PC-9 (cell line): ENCODE results near the gene NFE2L2.

Experiments used
- EZH2 ChIP-seq: fragments of 200-600 bp; sonication (generic); IDR thresholded peaks from 2 replicates; pipeline ENCODE4 v1.8.0; 2017; ENCODE audit warnings: antibody characterized with exemption, low read depth
- TF ChIP-seq, protein P1 (sequence below): fragments of 200-600 bp; sonication (generic); conservative IDR thresholded peaks from 2 replicates; pipeline ENCODE4 v1.6.1; 2017; ENCODE audit warnings: mixed run types, antibody characterized with exemption, mild to moderate bottlenecking, moderate library complexity

DNA sequence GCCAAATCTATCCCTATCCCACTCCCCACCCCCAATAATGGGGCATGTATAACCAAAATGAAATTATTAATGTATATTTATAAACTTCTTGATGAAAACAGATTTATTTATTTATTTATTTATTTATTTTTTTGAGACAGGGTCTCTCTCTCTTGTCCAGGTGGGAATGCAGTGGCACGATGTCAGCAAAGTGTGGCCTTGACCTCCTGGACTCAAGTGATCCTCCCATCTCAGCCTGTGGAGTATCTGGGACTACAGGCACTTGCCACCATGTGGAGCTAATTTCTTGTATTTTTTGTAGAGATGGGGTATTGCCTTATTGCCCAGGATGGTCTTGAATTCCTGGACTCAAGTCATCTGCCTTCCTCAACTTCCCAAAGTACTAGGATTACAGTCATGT lies 79.9 kb downstream of the NFE2L2 start:
- TF ChIP-seq, protein P1, sequence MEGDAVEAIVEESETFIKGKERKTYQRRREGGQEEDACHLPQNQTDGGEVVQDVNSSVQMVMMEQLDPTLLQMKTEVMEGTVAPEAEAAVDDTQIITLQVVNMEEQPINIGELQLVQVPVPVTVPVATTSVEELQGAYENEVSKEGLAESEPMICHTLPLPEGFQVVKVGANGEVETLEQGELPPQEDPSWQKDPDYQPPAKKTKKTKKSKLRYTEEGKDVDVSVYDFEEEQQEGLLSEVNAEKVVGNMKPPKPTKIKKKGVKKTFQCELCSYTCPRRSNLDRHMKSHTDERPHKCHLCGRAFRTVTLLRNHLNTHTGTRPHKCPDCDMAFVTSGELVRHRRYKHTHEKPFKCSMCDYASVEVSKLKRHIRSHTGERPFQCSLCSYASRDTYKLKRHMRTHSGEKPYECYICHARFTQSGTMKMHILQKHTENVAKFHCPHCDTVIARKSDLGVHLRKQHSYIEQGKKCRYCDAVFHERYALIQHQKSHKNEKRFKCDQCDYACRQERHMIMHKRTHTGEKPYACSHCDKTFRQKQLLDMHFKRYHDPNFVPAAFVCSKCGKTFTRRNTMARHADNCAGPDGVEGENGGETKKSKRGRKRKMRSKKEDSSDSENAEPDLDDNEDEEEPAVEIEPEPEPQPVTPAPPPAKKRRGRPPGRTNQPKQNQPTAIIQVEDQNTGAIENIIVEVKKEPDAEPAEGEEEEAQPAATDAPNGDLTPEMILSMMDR, result no peak
- no peak for TF ChIP-seq EZH2
